Endothelial cell (in vitro differentiated cells): ENCODE results near the gene FOXP4. TPM values are rescaled to one million over a fixed set of nuclear protein-coding genes. Genes with fewer than 3 reads are reported as not detected.

Experiments used
- DNase-seq: peaks from one replicate; pipeline ENCODE4 v3.0.0; 2021; ENCODE audit warnings: low spot score
- H3K27ac Mint-ChIP-seq: one replicate; pipeline ENCODE4 v1.8.0; 2021; ENCODE audit warnings: mixed read lengths, inconsistent platforms; ENCODE audit not compliant: unreplicated experiment
- H3K27me3 Mint-ChIP-seq: one replicate; pipeline ENCODE4 v1.8.0; 2021; ENCODE audit warnings: mild to moderate bottlenecking, moderate library complexity, mixed read lengths, inconsistent platforms; ENCODE audit not compliant: unreplicated experiment
- H3K36me3 Mint-ChIP-seq: one replicate; pipeline ENCODE4 v1.8.0; 2021; ENCODE audit warnings: mild to moderate bottlenecking, low read depth, mixed read lengths, inconsistent platforms; ENCODE audit not compliant: unreplicated experiment
- H3K4me1 Mint-ChIP-seq: one replicate; pipeline ENCODE4 v1.8.0; 2021; ENCODE audit warnings: mild to moderate bottlenecking, mixed read lengths, inconsistent platforms; ENCODE audit not compliant: unreplicated experiment
- H3K4me3 Mint-ChIP-seq: one replicate; pipeline ENCODE4 v1.8.0; 2021; ENCODE audit warnings: mild to moderate bottlenecking, mixed read lengths, inconsistent platforms; ENCODE audit not compliant: unreplicated experiment
- H3K9me3 Mint-ChIP-seq: one replicate; pipeline ENCODE4 v1.8.0; 2021; ENCODE audit warnings: mixed read lengths, inconsistent platforms; ENCODE audit not compliant: unreplicated experiment
- CTCF ChIP-seq: fragments of 200-600 bp; sonication (generic); IDR thresholded peaks from one replicate; pipeline ENCODE4 v1.5.0; 2021; ENCODE audit warnings: antibody characterized with exemption; ENCODE audit not compliant: unreplicated experiment
- total RNA-seq: library from RNA; stranded (reverse); fragmentation: NEBNext Ultra II Directional; extraction: Animal tissue kit (Norgen Biotek cat#: 25700); gene quantifications from one replicate; pipeline ENCODE4 v1.2.1, GENCODE V29; 2021; ENCODE audit not compliant: unreplicated experiment

FOXP4 gene
- total RNA-seq, 1 donor from 2014 or later: 32.5 TPM

GRCh38 chr6:41568585-41569384 is 22.6 kb downstream of the FOXP4 start:
- H3K36me3 Mint-ChIP-seq: peaks cover 17% of the 10 kb centered on the region
- H3K4me3 Mint-ChIP-seq: no peak overlapping the region
- no peak for TF ChIP-seq CTCF
- H3K9me3 Mint-ChIP-seq: no peaks in the 10 kb centered on the region
- DNase-seq: no peak
- no peaks in the 10 kb centered on the region for H3K27me3 Mint-ChIP-seq
- no peak overlapping the region for H3K27ac Mint-ChIP-seq
- peaks cover 31% of the 10 kb centered on the region for H3K4me1 Mint-ChIP-seq

- H3K36me3 Mint-ChIP-seq: peaks cover 12% of the 10 kb centered on the region
- H3K27me3 Mint-ChIP-seq: no peaks in the 10 kb centered on the region
- no peak for TF ChIP-seq CTCF
These were observed 24.1 kb downstream of the FOXP4 start for GRCh38 chr6:41570259-41570615.

GRCh38 chr6:41571021-41571780 is 25.0 kb downstream of the FOXP4 start:
- H3K4me3 Mint-ChIP-seq: no peak overlapping the region
- H3K36me3 Mint-ChIP-seq: peaks cover 6% of the 10 kb centered on the region
- no peak for TF ChIP-seq CTCF
- peaks cover 42% of the 10 kb centered on the region for H3K4me1 Mint-ChIP-seq
- H3K9me3 Mint-ChIP-seq: no peaks in the 10 kb centered on the region
- H3K27ac Mint-ChIP-seq: no peak overlapping the region
- H3K27me3 Mint-ChIP-seq: no peaks in the 10 kb centered on the region
- DNase-seq: no peak

More at GRCh38 chr6:41570259-41570615, 24.1 kb downstream of the FOXP4 start:
- peak overlapping the region; percentile 80 for H3K27ac Mint-ChIP-seq
- no peak overlapping the region for H3K4me3 Mint-ChIP-seq
- no peak for DNase-seq
- H3K9me3 Mint-ChIP-seq: no peaks in the 10 kb centered on the region
- H3K4me1 Mint-ChIP-seq: peaks cover 37% of the 10 kb centered on the region

- peaks cover 8% of the 10 kb centered on the region for H3K27me3 Mint-ChIP-seq
- H3K4me1 Mint-ChIP-seq: peaks cover 54% of the 10 kb centered on the region
- no peak for TF ChIP-seq CTCF
- DNase-seq: no peak
- no peak overlapping the region for H3K27ac Mint-ChIP-seq
- peaks cover 7% of the 10 kb centered on the region for H3K36me3 Mint-ChIP-seq
- H3K4me3 Mint-ChIP-seq: no peak overlapping the region
- H3K9me3 Mint-ChIP-seq: no peaks in the 10 kb centered on the region
These were observed 26.4 kb downstream of the FOXP4 start for GRCh38 chr6:41572613-41573012.

GRCh38 chr6:41573276-41573675 is 27.1 kb downstream of the FOXP4 start:
- TF ChIP-seq CTCF: no peak
- Mint-ChIP-seq H3K36me3 (peaks cover 7% of the 10 kb centered on the region), H3K27me3 (peaks cover 13% of the 10 kb centered on the region), H3K4me3 (no peak overlapping the region), H3K9me3 (no peaks in the 10 kb centered on the region), H3K4me1 (peaks cover 60% of the 10 kb centered on the region), H3K27ac (no peak overlapping the region)
- DNase-seq: no peak
